Effector memory CD8-positive, alpha-beta T cell (primary cell): ENCODE results near the gene TMEM151B.

Experiments used
- ATAC-seq: fragments of 150-1000 bp; cut with Tn5 transposase; replicated peaks from 2 replicates; pipeline ENCODE4 v1.10.0; 2021; ENCODE audit warnings: mild to moderate bottlenecking, moderate library complexity
- DNase-seq, 3 experiments: peaks; one replicate each; pipeline ENCODE4 v3.0.0; 2021
- H3K27ac Mint-ChIP-seq, 2 donors: one replicate each; pipeline ENCODE4 v1.8.0; 2022; ENCODE audit warnings: mild to moderate bottlenecking in 2 of 2, mixed read lengths in 2 of 2, moderate library complexity in 2 of 2
- H3K27me3 Mint-ChIP-seq, 2 donors: one replicate each; pipeline ENCODE4 v1.8.0; 2022; ENCODE audit warnings: mixed read lengths in 2 of 2
- H3K36me3 Mint-ChIP-seq: one replicate; pipeline ENCODE4 v1.8.0; 2022; ENCODE audit warnings: mild to moderate bottlenecking, moderate library complexity, mixed read lengths; ENCODE audit not compliant: insufficient read depth
- H3K4me1 Mint-ChIP-seq, 2 donors: one replicate each; pipeline ENCODE4 v1.8.0; 2022; ENCODE audit warnings: low read depth in 2 of 2, mixed read lengths in 2 of 2
- H3K4me3 Mint-ChIP-seq, 2 donors: one replicate each; pipeline ENCODE4 v1.8.0; 2022; ENCODE audit warnings: mild to moderate bottlenecking in 2 of 2, mixed read lengths in 2 of 2, moderate library complexity in 2 of 2
- H3K9me3 Mint-ChIP-seq, 2 donors: one replicate each; pipeline ENCODE4 v1.8.0; 2022; ENCODE audit warnings: mixed read lengths in 2 of 2

Gene TMEM151B

DNA sequence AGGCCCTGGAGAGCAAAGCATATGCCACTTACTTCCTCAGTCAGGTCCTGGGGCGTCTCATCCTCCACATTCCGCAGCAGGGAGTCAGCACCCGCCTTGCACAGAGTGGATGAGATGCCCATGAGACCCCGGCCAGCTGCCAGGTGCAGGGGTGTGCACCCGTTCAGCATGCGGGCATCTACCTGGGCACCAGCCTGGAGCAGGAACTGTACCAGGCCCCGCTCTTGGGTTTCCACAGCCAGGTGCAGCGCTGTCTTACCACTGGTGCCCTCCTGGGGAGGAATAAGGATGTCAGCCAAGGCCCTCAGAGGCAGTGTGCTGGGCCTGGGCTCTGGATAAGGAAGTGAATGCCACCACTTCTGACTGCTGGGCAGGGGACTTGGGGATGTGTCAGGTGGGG lies 10.2 kb upstream of the TMEM151B start:
- no peaks in the 10 kb centered on the region for H3K9me3 Mint-ChIP-seq
- H3K27ac Mint-ChIP-seq, result no peak overlapping the region
- ATAC-seq (no peak), DNase-seq (no peak)
- peaks cover 61 to 63% of the 10 kb centered on the region in 2 donors for H3K4me1 Mint-ChIP-seq
- no peaks in the 10 kb centered on the region for H3K27me3 Mint-ChIP-seq
- H3K4me3 Mint-ChIP-seq, result no peak overlapping the region
- peaks cover 81% of the 10 kb centered on the region for H3K36me3 Mint-ChIP-seq

DNA sequence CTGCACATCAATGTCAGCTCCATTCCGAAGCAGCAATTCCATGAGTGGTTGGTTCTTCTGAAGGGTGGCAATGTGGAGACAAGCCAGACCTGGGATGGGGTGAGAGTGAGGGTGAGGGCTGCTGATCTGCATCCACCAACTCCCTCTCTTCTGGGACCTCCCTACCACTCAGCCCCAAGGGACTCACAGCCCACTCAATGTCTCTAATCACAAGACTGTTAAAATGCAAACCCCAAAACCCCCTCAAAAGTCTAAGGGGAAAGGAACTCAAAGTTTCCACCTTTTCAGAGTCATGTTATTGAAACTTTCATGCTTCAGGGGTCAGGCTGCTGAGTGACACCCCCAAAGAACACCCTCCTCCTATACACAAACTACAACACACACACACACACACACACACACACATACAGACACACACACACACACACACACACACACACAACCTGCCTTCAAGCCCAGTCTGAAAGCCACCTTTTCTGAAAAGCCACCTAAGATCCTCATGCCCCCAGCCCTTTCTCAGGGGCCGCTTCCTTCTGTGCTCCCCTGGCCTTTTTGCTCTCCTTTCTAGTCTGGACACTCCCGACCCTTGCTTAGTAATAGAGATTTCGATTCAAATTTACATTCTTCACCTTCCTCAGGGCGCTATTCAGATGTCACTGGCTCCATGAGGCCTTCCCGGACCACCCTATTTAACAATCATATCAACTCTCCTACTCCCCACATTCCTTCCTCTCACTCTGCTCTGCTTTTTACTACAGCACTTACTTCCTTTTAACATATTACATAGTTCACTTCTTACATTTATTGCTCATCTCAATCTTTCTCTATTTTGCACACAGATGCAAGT lies 9.6 kb upstream of the TMEM151B start:
- ATAC-seq, result no peak
- peaks cover 54 to 56% of the 10 kb centered on the region in 2 donors for H3K4me1 Mint-ChIP-seq

DNA sequence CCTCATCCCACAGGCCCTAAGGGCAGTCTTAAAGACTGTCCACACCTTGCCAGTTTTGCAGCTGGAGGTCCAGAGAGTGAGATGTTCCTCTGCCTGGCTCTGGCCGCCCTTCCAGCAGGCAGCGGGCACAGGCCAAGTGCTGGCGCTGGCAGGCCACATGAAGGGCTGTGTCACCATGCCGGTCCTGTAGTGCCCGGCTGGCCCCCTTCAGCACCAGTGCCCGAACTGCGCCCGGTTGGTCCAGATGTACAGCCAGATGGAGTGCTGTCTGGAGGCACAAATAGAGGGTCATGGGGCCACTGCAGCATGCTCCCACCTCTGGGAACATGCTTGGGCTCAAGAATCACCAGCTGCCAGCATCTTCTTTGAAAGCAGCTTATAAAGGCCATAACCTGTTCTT lies 8.7 kb upstream of the TMEM151B start:
- no peak for DNase-seq
- Mint-ChIP-seq H3K36me3 (peaks cover 67% of the 10 kb centered on the region), H3K27ac (peak overlapping the region in 1 of 2 donors; percentile 99), H3K9me3 (no peaks in the 10 kb centered on the region), H3K4me1 (peaks cover 46 to 48% of the 10 kb centered on the region in 2 donors), H3K4me3 (peak overlapping the region in 1 of 2 donors; percentile 98), H3K27me3 (no peaks in the 10 kb centered on the region)
- ATAC-seq, result no peak

More for the DNA sequence above, 9.6 kb upstream of the TMEM151B start:
- no peak for DNase-seq
- Mint-ChIP-seq H3K27me3 (no peaks in the 10 kb centered on the region), H3K36me3 (peaks cover 75% of the 10 kb centered on the region), H3K4me3 (no peak overlapping the region), H3K9me3 (no peaks in the 10 kb centered on the region), H3K27ac (no peak overlapping the region)

DNA sequence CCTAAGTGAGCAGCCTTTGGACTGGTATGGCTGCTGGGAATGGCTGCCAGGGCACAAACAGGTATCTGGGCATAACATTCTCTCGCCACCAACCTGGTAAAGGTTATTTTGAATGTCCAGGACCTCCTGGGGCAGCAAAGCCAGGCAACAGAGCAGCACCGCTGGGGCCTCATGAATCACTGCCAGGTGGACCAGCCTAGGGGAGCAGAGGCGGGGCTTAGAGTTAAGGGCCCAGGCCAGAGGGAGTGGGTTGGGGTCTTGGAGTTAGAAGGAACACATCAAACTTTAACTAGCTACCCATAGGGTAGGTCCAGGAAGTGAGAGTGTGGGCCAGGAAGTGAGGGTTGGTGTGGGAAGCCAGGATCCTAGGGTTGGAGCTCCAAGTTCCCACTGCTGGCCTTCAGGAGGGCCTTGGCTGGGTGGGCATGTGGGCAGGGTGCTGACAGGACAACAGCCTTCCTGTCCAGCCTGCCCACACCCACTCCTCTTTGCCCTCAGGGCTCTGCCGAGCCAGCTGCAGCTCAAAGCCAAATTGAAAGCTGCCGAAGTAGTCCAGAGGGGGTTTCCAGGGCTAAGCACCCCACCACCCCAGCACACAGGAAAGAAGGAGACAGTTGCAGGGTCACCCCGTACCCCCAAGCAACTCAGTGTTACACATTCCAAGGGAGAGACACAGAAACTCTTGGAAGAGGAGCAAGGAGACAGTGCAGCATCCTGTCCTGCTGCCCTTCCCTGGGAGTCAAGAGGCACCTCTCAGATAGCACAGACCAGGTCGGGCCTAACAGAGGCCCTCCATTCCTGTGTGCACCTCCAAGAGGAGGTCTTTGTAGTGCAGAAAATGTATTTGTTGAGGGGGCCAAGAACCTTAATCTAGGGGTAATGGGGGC lies 7.5 kb upstream of the TMEM151B start:
- no peaks in the 10 kb centered on the region for H3K9me3 Mint-ChIP-seq
- peak overlapping the region; percentile 99 for H3K27ac Mint-ChIP-seq
- H3K27me3 Mint-ChIP-seq, result no peaks in the 10 kb centered on the region
- peaks cover 60% of the 10 kb centered on the region for H3K36me3 Mint-ChIP-seq
- peak overlapping the region; percentile 98 for H3K4me3 Mint-ChIP-seq
- H3K4me1 Mint-ChIP-seq, result peaks cover 45 to 48% of the 10 kb centered on the region in 2 donors
- DNase-seq, result no peak
- ATAC-seq, result peak; percentile 1

DNA sequence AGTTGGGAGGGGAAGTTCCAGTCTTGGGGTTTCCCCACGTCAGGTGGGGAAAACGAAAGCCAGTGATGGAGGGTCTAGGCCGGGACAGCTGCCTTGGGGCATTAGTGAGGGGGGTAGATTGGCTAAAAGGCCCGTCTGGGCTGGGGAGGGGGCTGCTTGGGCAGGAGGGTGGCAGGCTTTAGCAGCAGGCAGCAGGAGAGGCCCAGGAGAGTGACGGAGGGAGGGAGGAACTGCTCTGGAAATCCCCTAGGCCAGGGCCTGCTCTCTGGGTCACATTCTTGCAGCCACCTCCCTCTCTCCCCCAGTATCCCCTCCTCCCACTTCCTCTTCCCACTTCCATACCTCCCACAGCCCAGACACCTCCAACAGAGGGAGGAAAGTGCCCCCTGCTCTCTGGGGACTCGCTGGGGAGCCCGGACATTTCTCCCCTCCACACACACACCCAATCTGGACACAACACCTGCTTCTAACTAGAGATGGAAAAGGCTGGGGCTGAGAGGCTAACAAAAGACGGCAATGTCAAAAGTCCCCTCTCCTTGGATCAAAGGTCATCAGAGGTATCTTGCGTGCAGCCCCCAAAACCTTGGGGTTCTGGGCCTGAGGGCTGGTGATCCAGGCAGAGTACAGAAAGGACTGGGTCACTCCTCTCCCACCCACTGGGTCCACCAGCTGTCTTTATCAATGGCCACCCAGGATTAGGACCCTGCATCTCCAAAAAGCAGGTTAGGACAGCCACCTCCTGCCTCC lies 6.7 kb upstream of the TMEM151B start:
- peaks cover 39 to 40% of the 10 kb centered on the region in 2 donors for H3K4me1 Mint-ChIP-seq
- H3K4me3 Mint-ChIP-seq, result peak overlapping the region; percentile 98
- peaks cover 55% of the 10 kb centered on the region for H3K36me3 Mint-ChIP-seq
- ATAC-seq (peak; percentile 42), DNase-seq (peak in 1 of 3 experiments; percentile 44)
- peaks cover 0 to 3% of the 10 kb centered on the region in 2 donors for H3K27me3 Mint-ChIP-seq
- H3K27ac Mint-ChIP-seq, result peak overlapping the region; percentile 99
- H3K9me3 Mint-ChIP-seq, result no peaks in the 10 kb centered on the region

DNA sequence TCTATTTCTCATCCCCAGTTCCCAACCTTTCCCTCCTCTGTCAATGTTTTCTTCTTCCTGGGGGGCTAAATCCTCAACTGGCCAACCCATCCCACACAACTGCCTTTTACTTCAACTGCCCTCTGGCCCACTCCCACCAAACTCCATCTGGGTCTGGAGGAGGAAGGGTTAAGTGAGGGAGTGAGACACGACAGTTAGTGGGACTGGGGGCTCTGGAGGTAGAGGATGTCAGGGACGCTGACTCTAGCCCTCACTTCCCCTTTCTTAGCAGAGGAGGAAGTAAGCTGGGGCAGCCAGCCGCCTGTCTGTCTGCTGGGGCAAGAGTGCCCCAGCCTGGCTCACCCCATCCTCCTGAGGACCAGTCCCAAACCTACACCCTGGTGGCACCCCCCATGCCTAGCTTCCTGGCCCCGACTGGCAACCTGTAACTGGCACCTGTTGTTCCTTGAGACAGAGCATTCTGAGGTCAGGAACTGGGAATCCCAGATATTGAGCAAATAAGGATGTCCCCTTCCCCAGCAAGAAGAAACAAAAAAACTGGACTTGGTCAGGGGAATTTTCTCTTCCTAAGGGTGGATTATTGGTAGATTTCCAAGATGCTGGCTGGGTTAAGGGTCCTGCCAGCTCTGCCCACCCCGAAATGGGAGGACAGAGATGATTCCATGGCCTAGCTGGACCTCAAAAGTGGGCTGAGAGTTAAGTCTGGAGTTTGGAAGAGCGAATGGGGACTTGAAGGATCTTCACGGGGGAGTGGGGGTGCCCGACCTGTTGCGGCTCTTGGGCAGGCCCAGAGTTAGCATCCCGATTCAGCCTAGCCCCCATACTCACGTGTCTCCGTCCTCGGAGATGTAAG lies 5.9 kb upstream of the TMEM151B start:
- Mint-ChIP-seq H3K36me3 (peaks cover 51% of the 10 kb centered on the region), H3K4me1 (peaks cover 38 to 39% of the 10 kb centered on the region in 2 donors), H3K27me3 (peaks cover 8 to 11% of the 10 kb centered on the region in 2 donors), H3K9me3 (no peaks in the 10 kb centered on the region), H3K4me3 (peak overlapping the region; percentile 98), H3K27ac (peak overlapping the region; percentile 99)
- DNase-seq (peak in 1 of 3 experiments; percentile 33), ATAC-seq (peak; percentile 25)

DNA sequence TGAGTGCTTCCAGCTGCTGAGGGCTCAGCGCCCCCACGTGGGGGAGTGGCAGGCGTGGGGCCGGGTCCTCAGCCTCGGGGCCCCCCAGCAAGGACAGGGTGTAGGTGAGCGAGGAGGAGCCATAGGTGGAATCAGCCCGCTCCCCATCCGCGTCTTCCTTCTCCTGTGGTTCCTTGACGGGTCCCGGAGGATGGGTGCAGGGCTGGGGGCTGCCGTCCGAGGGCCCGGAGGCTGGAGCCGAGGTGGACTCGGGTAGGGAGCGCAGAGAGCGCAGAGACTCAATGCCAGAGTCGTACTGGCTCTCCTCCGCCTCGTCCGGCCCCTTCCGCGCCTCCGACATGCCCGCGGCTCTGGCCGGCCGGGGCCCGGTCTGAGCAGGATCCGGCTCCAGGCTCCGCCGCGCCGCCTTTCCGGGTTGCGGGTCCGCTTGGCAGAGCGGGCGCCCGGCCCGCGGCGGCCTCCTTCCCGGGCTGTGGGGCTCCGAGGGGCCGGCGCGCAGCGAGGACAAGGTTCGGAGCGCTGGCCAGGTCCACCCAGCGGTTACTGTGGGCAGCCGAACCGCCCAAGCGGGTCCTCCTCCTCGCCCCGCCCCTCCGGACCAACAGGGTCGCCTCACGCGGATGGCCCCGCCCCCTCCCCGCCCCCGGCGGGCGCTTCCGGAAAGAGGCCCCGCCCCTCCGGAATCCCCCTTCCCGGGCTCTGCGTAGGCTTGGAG lies 5.1 kb upstream of the TMEM151B start, which contains the start of gene NFKBIE:
Gene NFKBIE (minus strand): TSS at position 545 of the 715 bp plus-strand sequence. CDS start 205 bp downstream, at position 340.
- peak; percentile 75 for ATAC-seq
- DNase-seq, result peak; percentile 93 to 95 (median 93)
- H3K4me3 Mint-ChIP-seq, result peak within 1 kb of the TSS; percentile 98
- H3K27me3 Mint-ChIP-seq, result peaks cover 15 to 19% of the 10 kb centered on the region in 2 donors
- no peaks in the 10 kb centered on the region for H3K9me3 Mint-ChIP-seq
- peaks cover 44% of the 10 kb centered on the region for H3K36me3 Mint-ChIP-seq
- peaks cover 42 to 43% of the 10 kb centered on the region in 2 donors for H3K4me1 Mint-ChIP-seq
- peak within 1 kb of the TSS; percentile 99 for H3K27ac Mint-ChIP-seq

DNA sequence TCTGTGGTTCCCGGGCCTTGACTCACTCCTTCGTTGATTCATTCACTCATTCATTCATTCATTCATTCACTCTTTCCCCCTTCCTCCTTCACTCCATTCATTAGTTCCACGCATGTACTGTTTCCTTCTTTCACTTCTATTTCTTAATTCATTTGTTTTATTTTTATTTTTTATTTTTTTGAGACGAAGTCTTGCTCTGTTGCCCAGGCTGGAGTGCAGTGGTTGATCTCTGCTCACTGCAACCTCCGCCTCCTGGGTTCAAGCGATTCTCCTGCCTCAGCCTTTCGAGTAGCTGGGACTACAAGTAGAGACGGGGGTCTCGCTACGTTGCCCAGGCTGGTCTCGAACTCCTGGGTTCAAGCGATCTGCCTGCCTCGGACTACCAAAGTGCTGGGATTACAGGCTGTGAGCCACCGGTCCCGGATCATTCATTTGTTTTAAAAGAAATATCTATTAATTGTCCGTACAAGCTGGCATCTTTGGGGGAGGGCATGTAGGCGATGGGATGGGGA lies 4.5 kb upstream of the TMEM151B start:
- H3K4me3 Mint-ChIP-seq, result peak overlapping the region; percentile 98
- peak overlapping the region; percentile 99 for H3K27ac Mint-ChIP-seq
- ATAC-seq, result no peak
- peaks cover 41% of the 10 kb centered on the region for H3K36me3 Mint-ChIP-seq
- H3K9me3 Mint-ChIP-seq, result no peaks in the 10 kb centered on the region
- H3K27me3 Mint-ChIP-seq, result peaks cover 15 to 22% of the 10 kb centered on the region in 2 donors
- no peak for DNase-seq
- H3K4me1 Mint-ChIP-seq, result peaks cover 42 to 43% of the 10 kb centered on the region in 2 donors

DNA sequence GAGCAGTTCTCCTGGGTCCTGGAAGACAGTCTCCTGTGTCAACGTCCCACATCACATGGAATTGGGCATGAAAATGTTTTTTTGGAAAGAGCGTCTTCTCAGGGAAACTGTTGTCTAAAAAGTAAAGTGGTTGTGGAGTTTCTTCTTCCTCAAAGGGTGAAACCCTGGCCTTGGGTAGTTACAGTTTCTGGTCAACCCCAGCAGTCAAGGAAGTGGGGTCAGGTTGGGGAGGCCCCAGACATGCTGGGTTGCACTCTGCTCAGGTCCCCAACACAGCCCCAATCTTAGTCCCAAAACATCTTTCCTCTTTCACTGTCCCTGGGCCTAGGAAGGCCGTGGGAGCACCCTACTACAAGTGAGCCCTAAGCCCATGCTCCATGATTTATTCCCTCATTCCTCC lies 3.9 kb upstream of the TMEM151B start:
- H3K36me3 Mint-ChIP-seq, result peaks cover 39% of the 10 kb centered on the region
- H3K9me3 Mint-ChIP-seq, result no peaks in the 10 kb centered on the region
- peak overlapping the region; percentile 99 for H3K27ac Mint-ChIP-seq
- DNase-seq (no peak), ATAC-seq (no peak)
- peaks cover 41 to 42% of the 10 kb centered on the region in 2 donors for H3K4me1 Mint-ChIP-seq
- peak overlapping the region; percentile 98 for H3K4me3 Mint-ChIP-seq
- H3K27me3 Mint-ChIP-seq, result peaks cover 19 to 27% of the 10 kb centered on the region in 2 donors

DNA sequence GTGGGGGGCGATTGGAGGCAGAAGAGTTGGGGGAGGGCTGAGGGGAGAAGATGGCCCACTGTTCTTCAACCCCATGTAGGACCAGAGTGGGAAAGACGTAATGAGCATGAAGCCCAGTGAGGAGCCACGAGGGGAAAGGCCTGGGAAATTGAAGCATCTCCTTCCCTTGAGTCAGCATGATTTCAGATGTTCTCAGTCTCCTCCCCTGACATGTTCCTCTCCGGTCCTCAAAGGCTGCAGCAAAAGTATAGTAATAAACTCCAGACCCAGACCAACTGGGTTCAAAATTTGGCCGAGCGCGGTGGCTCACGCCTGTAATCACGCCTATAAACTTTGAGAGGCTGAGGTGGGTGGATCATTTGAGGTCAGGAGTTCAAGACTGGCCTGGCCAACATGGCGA lies 3.0 kb upstream of the TMEM151B start:
- no peak for ATAC-seq
- no peak for DNase-seq
- Mint-ChIP-seq H3K36me3 (peaks cover 31% of the 10 kb centered on the region), H3K4me1 (peaks cover 39 to 43% of the 10 kb centered on the region in 2 donors), H3K27me3 (peaks cover 28 to 37% of the 10 kb centered on the region in 2 donors), H3K9me3 (no peaks in the 10 kb centered on the region), H3K27ac (peak overlapping the region; percentile 32 to 99), H3K4me3 (no peak overlapping the region)

DNA sequence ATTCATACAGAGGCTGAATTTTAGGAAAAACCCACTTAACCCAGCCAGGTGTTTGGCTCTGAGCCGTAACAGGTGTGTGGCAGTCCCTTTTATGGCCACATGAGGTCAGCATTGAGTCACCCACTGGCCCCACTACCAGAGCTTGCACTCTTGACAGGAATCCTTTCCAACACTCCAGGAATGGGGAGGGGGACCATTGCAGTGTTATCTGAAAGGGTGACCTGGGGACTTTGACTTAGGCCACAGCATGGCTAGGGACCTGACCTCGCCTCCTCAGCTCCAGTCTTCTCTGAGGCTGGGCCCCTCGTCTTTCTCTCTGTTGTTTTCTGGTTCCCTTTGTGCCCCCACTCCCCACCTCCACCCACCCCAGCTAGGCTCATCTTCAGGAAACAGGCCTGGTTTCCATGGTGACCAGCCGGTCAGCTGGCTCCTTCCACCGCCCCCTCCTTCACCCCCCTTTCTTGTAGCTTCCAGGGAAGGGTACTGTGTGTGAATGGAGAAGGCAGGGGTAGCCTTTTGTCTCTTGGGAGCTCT lies 2.1 kb upstream of the TMEM151B start:
- Mint-ChIP-seq H3K4me3 (no peak overlapping the region), H3K4me1 (peaks cover 30 to 34% of the 10 kb centered on the region in 2 donors), H3K27me3 (peaks cover 37 to 46% of the 10 kb centered on the region in 2 donors), H3K27ac (peak overlapping the region in 1 of 2 donors; percentile 32), H3K36me3 (peaks cover 24% of the 10 kb centered on the region), H3K9me3 (no peaks in the 10 kb centered on the region)
- ATAC-seq, result no peak
- peak; percentile 49 to 68 (median 58) for DNase-seq
